ENCODE data around the gene UNC13D. TPM values are rescaled to one million over a fixed set of nuclear protein-coding genes. Genes with fewer than 3 reads are reported as not detected.

The UNC13D gene
- total and polyA plus RNA-seq, 7 donors, result 1.7 to 12.8 (median 5.1) TPM

GRCh38 chr17:75856062-75856756 lies 12.0 kb upstream of the UNC13D start:
- no peaks in the 10 kb centered on the region for H3K27me3 ChIP-seq (ENCODE audit: insufficient read depth in 3 of 3, low read length in 2 of 3)
- H3K36me3 ChIP-seq (ENCODE audit: insufficient read depth in 1 of 2, low read depth in 1 of 2), result peaks cover 0 to 14% of the 10 kb centered on the region in 2 donors
- H3K4me1 ChIP-seq, result peaks cover 35% of the 10 kb centered on the region
- ATAC-seq, result peak in 1 of 4 donors; percentile 45
- WGBS, 3 donors, result 2 to 3% (median 3%) methylated on average over 20 to 24 of the region's 24 CpGs
- peak overlapping the region; percentile 98 for H3K27ac ChIP-seq
- peak overlapping the region; percentile 86 for H3K4me3 ChIP-seq
- intact Hi-C loops (cut with DNase I), result loop anchor here in 1 of 2 donors (5.0 kb wide), 1 partner anchor 36 kb away; no protein-coding TSS in a partner anchor
- H3K9me3 ChIP-seq, result no peaks in the 10 kb centered on the region
- TF ChIP-seq, protein P1, sequence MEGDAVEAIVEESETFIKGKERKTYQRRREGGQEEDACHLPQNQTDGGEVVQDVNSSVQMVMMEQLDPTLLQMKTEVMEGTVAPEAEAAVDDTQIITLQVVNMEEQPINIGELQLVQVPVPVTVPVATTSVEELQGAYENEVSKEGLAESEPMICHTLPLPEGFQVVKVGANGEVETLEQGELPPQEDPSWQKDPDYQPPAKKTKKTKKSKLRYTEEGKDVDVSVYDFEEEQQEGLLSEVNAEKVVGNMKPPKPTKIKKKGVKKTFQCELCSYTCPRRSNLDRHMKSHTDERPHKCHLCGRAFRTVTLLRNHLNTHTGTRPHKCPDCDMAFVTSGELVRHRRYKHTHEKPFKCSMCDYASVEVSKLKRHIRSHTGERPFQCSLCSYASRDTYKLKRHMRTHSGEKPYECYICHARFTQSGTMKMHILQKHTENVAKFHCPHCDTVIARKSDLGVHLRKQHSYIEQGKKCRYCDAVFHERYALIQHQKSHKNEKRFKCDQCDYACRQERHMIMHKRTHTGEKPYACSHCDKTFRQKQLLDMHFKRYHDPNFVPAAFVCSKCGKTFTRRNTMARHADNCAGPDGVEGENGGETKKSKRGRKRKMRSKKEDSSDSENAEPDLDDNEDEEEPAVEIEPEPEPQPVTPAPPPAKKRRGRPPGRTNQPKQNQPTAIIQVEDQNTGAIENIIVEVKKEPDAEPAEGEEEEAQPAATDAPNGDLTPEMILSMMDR (IDR thresholded peaks at IDR 0.05), result no peak
- no peak for DNase-seq

- WGBS, 3 donors, result 0% methylated on average over 45 to 58 of the region's 58 CpGs
- peaks cover 42% of the 10 kb centered on the region for H3K4me1 ChIP-seq
These were observed 11.3 kb upstream of the UNC13D start, which contains the start of gene WBP2 for GRCh38 chr17:75855310-75856061. Gene WBP2, minus strand, starts transcription at chr17:75855335. Its CDS starts 38 bp downstream, at chr17:75855297.

DNA sequence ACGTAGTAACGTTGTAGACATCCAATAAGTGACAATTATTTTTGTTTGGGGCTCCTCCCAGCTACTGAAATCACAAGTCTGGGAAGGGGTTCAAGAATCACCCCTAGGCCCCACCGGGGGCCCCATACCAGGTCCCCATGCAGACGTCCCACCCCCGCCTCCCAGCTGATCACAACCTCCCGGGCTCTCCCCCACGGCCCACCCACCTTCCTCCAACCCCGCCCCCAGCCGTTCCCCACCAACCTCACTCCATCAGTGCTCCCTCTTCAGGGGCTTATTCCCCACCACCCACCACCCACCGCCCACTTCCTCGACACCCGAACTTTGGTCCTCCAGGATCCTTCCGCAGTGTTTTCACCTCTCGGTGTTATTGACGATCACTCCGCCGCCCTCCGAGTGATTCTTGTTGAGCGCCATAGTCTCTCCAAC lies 10.7 kb upstream of the UNC13D start:
- H3K36me3 ChIP-seq (ENCODE audit: insufficient read depth in 1 of 2, low read depth in 1 of 2), result peaks cover 0 to 27% of the 10 kb centered on the region in 2 donors
- DNase-seq (peak in 1 of 2 donors; percentile 73), ATAC-seq (peak; percentile 7 to 35 (median 27))
- peak overlapping the region; percentile 98 for H3K27ac ChIP-seq
- intact Hi-C loops (cut with DNase I), result loop anchor here (2.0 to 5.0 kb wide), 3 partner anchors 22 to 42 kb away; partner anchors contain the start of gene TRIM65 (in 1 of the 2)
- H3K4me3 ChIP-seq, result peak overlapping the region; percentile 86
- H3K9me3 ChIP-seq, result no peaks in the 10 kb centered on the region
- 0 to 1% (median 0%) methylated on average over 19 of the region's 19 CpGs for WGBS, 3 donors
- peaks cover 45% of the 10 kb centered on the region for H3K4me1 ChIP-seq
- no peaks in the 10 kb centered on the region for H3K27me3 ChIP-seq (ENCODE audit: insufficient read depth in 3 of 3, low read length in 2 of 3)
- TF ChIP-seq, protein P1 (IDR thresholded peaks at IDR 0.05), result no peak

More at GRCh38 chr17:75855310-75856061, 11.3 kb upstream of the UNC13D start, which contains the start of gene WBP2:
- H3K4me3 ChIP-seq, result peak within 1 kb of the TSS; percentile 86
- intact Hi-C loops (cut with DNase I), result loop anchor here (2.0 to 5.0 kb wide), 3 partner anchors 21 to 41 kb away; partner anchors contain the start of gene TRIM65 (in 1 of the 2)
- no peaks in the 10 kb centered on the region for H3K27me3 ChIP-seq (ENCODE audit: insufficient read depth in 3 of 3, low read length in 2 of 3)
- ATAC-seq, result peak; percentile 82 to 87 (median 84)
- peak within 1 kb of the TSS; percentile 98 for H3K27ac ChIP-seq
- TF ChIP-seq, protein P1 (IDR thresholded peaks at IDR 0.05), result peak; percentile 39
- DNase-seq, result peak; percentile 98 to 99
- H3K9me3 ChIP-seq, result no peaks in the 10 kb centered on the region
- peaks cover 0 to 21% of the 10 kb centered on the region in 2 donors for H3K36me3 ChIP-seq (ENCODE audit: insufficient read depth in 1 of 2, low read depth in 1 of 2)

- Histone ChIP-seq H3K27ac (peak overlapping the region; percentile 98), H3K4me1 (peaks cover 52% of the 10 kb centered on the region), H3K27me3 (ENCODE audit: insufficient read depth in 3 of 3, low read length in 2 of 3) (no peaks in the 10 kb centered on the region), H3K36me3 (ENCODE audit: insufficient read depth in 1 of 2, low read depth in 1 of 2) (peaks cover 3 to 34% of the 10 kb centered on the region in 2 donors), H3K4me3 (peak overlapping the region; percentile 86), H3K9me3 (no peaks in the 10 kb centered on the region)
- intact Hi-C loops (cut with DNase I), result loop anchor here in 1 of 2 donors (2.0 kb wide), 2 partner anchors 23 to 43 kb away; partner anchors contain the start of gene TRIM65
- TF ChIP-seq, protein P1 (IDR thresholded peaks at IDR 0.05), result no peak
- DNase-seq (peak in 1 of 2 donors; percentile 75), ATAC-seq (peak; percentile 54 to 71 (median 61))
- 9 to 16% (median 12%) methylated on average over 7 of the region's 7 CpGs for WGBS, 3 donors
These were observed 10.0 kb upstream of the UNC13D start for GRCh38 chr17:75854101-75854748.
